Tibial nerve (tissue), 4 donors: Measurements from ENCODE around the gene LGR6.

Experiments used
- CTCF ChIP-seq, 5 experiments: fragments of 200-600 bp in 3 of 5; fragments of 450-650 bp in 2 of 5; sonication (generic) in 3 of 5; IDR thresholded peaks; one replicate each; pipeline ENCODE4 v1.5.1; 2016 to 2019; ENCODE audit warnings: antibody characterized with exemption in 5 of 5, mild to moderate bottlenecking in 3 of 5, moderate library complexity in 2 of 5
- EP300 ChIP-seq, 2 donors: sonication (generic); formaldehyde crosslinking; IDR thresholded peaks; one replicate each; pipeline ENCODE4 v1.6.1; 2017; ENCODE audit warnings: antibody characterized with exemption in 2 of 2, mild to moderate bottlenecking in 1 of 2
- POLR2A ChIP-seq, 2 donors: fragments of 450-650 bp; IDR thresholded peaks; one replicate each; pipeline ENCODE4 v1.6.1; 2017; ENCODE audit warnings: antibody characterized with exemption in 2 of 2, mild to moderate bottlenecking in 2 of 2, moderate library complexity in 2 of 2

DNA sequence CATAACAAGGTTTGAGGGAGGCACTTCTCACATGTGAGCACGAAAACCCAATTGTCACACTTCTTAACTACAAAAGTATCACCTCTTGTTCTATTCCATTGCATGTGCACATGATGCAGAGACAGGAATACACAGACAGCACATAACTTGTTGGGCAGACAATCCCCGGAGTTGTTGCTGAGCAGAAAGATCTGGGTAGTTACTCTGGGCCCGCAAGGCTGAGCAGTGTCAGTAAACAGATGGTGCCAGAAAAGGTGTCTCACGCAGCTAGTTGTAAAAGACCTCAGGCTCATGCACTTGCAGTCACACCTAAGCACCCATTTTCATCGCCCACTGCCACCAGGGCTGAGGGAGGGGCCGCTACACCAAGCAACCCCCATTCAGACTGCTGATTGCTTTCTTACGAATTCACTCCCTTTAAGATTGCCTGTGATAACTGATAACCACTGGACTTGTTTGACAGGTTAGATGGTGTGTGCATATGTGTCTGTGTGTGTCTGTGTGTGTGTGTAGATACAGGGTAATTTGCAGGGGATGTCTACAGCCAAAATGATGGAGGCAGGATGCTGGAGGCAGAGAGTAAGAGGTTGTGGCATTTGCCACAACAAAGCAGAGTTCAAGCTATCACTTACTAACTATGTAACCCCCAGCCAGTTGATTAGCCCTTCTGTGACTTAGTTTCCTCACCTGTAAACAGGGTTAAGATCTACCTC lies 4.2 kb downstream of the LGR6 start:
- TF ChIP-seq CTCF (IDR thresholded peaks at IDR 0.05) (no peak), POLR2A (IDR thresholded peaks at IDR 0.05) (no peak), EP300 (IDR thresholded peaks at IDR 0.05) (no peak)
